Esophagus squamous epithelium (tissue), 5 donors: ENCODE data around the gene SH3PXD2A. TPM values are rescaled to one million over a fixed set of nuclear protein-coding genes. Genes with fewer than 3 reads are reported as not detected.
A peak's percentile ranks its signal among the peaks of the same experiment; 100 is the strongest.

Experiments
- DNase-seq: peaks from one replicate; lab custom pipeline; 2025; lab: John Stamatoyannopoulos, UW
- H3K27ac ChIP-seq, 4 donors: fragments of 200-600 bp; sonication (generic); one replicate each; pipeline ENCODE4 v1.5.1; 2016 to 2019; ENCODE audit warnings: mild to moderate bottlenecking in 1 of 4
- H3K27me3 ChIP-seq, 4 donors: fragments of 200-600 bp; sonication (generic); 1 replicate in 3 of 4; 2 replicates in 1 of 4; pipeline versions ENCODE4 v1.5.1 to v1.6.0; 2017 to 2021; ENCODE audit warnings: antibody characterized with exemption in 1 of 4
- H3K36me3 ChIP-seq, 3 donors: fragments of 200-600 bp; sonication (generic); one replicate each; pipeline ENCODE4 v1.5.1; 2016 to 2019
- H3K4me1 ChIP-seq, 3 donors: fragments of 200-600 bp; sonication (generic); one replicate each; pipeline ENCODE4 v1.5.1; 2017 to 2019
- H3K4me3 ChIP-seq, 4 donors: fragments of 200-600 bp; sonication (generic); 1 replicate in 3 of 4; 2 replicates in 1 of 4; pipeline ENCODE4 v1.5.1; 2016 to 2019; ENCODE audit warnings: mild to moderate bottlenecking in 2 of 4, moderate library complexity in 1 of 4
- H3K9me3 ChIP-seq, 3 donors: fragments of 200-600 bp; sonication (generic); one replicate each; pipeline ENCODE4 v1.5.1; 2016 to 2019
- CTCF ChIP-seq, 6 experiments: fragments of 450-650 bp in 4 of 6; fragments of 200-600 bp in 2 of 6; sonication (generic) in 2 of 6; IDR thresholded peaks; one replicate each; pipeline ENCODE4 v1.5.1; 2016 to 2019; ENCODE audit warnings: antibody characterized with exemption in 6 of 6, mild to moderate bottlenecking in 4 of 6, moderate library complexity in 4 of 6
- POLR2A ChIP-seq, 4 donors: fragments of 450-650 bp; IDR thresholded peaks; one replicate each; pipeline ENCODE4 v1.6.1; 2017; ENCODE audit warnings: antibody characterized with exemption in 4 of 4, mild to moderate bottlenecking in 4 of 4, moderate library complexity in 3 of 4
- WGBS, 2 donors: methylation state at CpG; one replicate each; pipeline ENCODE4 v1.1.5; 2018; 5-methylcytosine and 5-hydroxymethylcytosine counted together
- intact Hi-C: fragments of 100-400 bp; cut with DNase I; formaldehyde crosslinking; loops from one replicate; pipeline ENCODE4 v1.15.0; 2022
- total RNA-seq, 4 donors: library from RNA; depleted of rRNA; stranded (reverse); fragments of >200 nt; gene quantifications; one replicate each; pipeline ENCODE4 v1.1.0, GENCODE V29; 2016
- donor health status: DM: yes; HTN: yes; CAD: no.

The SH3PXD2A gene
- total RNA-seq, 4 donors from 2014 or later: 25.1 to 57.8 (median 42.7) TPM

DNA sequence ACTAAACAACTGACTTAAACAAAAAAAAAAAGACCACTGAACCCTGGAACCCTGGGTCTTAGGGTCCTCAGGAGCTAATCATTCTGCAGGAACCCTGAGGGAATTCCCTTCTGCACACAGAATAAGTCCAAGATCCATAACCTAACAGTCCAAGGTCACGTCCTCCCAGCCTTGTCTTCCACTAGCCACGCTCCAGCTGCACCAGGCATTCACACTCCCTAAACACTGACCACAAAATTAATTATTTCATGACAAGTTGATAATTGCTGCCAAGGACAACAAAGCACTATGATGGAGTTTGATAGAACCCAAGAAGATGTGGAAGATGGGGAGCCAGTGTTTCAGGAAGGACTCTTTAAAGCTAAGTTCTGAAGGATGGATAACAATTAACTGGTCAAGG lies 130.6 kb downstream of the SH3PXD2A start:
- intact Hi-C loops: no loop called here
- DNase-seq: no peak
- TF ChIP-seq POLR2A (IDR thresholded peaks at IDR 0.05): no peak
- no peaks in the 10 kb centered on the region for H3K9me3 ChIP-seq
- no peak overlapping the region for H3K27ac ChIP-seq
- H3K36me3 ChIP-seq: peaks cover 3 to 100% (median 28%) of the 10 kb centered on the region in 3 donors
- no peaks in the 10 kb centered on the region for H3K27me3 ChIP-seq
- H3K4me1 ChIP-seq: peaks cover 0 to 28% (median 4%) of the 10 kb centered on the region in 3 donors
- WGBS, 2 donors: 71 to 74% methylated on average over 2 of the region's 2 CpGs
- H3K4me3 ChIP-seq: no peak overlapping the region

GRCh38 chr10:103724074-103724473 lies 131.3 kb downstream of the SH3PXD2A start:
- Histone ChIP-seq H3K4me3 (no peak overlapping the region), H3K9me3 (no peaks in the 10 kb centered on the region), H3K4me1 (peaks cover 0 to 35% (median 4%) of the 10 kb centered on the region in 3 donors), H3K36me3 (peaks cover 3 to 99% (median 28%) of the 10 kb centered on the region in 3 donors), H3K27ac (no peak overlapping the region), H3K27me3 (no peaks in the 10 kb centered on the region)
- no peak for TF ChIP-seq POLR2A (IDR thresholded peaks at IDR 0.05)
- intact Hi-C loops: no loop called here
- DNase-seq: no peak
- WGBS, 2 donors: 94 to 100% methylated on average over 2 of the region's 8 CpGs

DNA sequence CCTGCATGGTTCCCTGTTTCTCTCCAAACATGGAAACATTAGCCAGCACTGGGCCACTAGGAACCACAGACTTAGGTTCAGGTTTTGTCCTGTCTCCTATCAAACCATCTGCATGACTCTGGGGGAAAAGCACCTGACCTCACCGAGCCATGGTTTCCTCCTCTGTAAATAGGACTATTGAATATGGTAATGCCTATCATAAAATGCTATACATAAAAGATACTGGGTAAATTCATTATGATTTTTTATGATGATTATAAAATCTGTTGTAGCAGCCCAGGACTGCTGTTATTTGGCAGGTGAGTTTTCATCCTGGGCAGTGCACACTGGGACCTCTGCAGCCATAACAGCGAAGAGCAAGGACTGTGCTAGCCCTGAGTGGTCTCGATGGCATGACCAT lies 131.8 kb downstream of the SH3PXD2A start:
- intact Hi-C loops: no loop called here
- Histone ChIP-seq H3K9me3 (no peaks in the 10 kb centered on the region), H3K27ac (no peak overlapping the region), H3K4me3 (no peak overlapping the region), H3K4me1 (peaks cover under 1 to 40% (median 4%) of the 10 kb centered on the region in 3 donors), H3K36me3 (peaks cover 3 to 99% (median 28%) of the 10 kb centered on the region in 3 donors), H3K27me3 (no peaks in the 10 kb centered on the region)
- 76 to 77% methylated on average over 3 of the region's 3 CpGs for WGBS, 2 donors
- no peak for TF ChIP-seq CTCF (IDR thresholded peaks at IDR 0.05)
- TF ChIP-seq POLR2A (IDR thresholded peaks at IDR 0.05): no peak
- no peak for DNase-seq

- DNase-seq: no peak
- intact Hi-C loops: no loop called here
- Histone ChIP-seq H3K36me3 (peaks cover 3 to 94% (median 28%) of the 10 kb centered on the region in 3 donors), H3K4me1 (peaks cover 9 to 44% (median 9%) of the 10 kb centered on the region in 3 donors), H3K27ac (no peak overlapping the region), H3K4me3 (no peak overlapping the region), H3K27me3 (no peaks in the 10 kb centered on the region), H3K9me3 (no peaks in the 10 kb centered on the region)
- WGBS, 2 donors: 71 to 85% methylated on average over 5 of the region's 7 CpGs
- TF ChIP-seq CTCF (IDR thresholded peaks at IDR 0.05) (no peak), POLR2A (IDR thresholded peaks at IDR 0.05) (no peak)
These were observed 132.7 kb downstream of the SH3PXD2A start for GRCh38 chr10:103722632-103723031.

DNA sequence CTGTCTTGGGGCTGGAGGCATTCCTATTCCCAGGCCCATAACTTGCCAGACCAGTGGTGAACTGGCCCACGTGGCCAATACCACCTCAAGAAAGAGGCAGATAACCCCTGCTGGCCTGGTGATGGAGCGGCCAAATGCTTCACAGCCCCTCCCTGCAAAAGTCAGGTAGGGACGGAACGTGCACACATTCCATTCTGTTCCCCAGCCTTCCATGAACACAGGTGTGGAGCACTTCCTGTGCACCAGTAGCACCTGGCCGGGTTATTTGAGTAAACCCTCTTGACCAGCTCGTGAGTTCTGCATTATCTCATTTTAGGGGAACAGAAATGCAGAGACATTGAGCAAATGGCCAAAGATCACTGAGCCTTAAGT lies 134.4 kb downstream of the SH3PXD2A start:
- H3K4me3 ChIP-seq: no peak overlapping the region
- H3K27me3 ChIP-seq: no peaks in the 10 kb centered on the region
- H3K36me3 ChIP-seq: peaks cover 3 to 77% (median 28%) of the 10 kb centered on the region in 3 donors
- TF ChIP-seq POLR2A (IDR thresholded peaks at IDR 0.05): no peak
- H3K27ac ChIP-seq: peak overlapping the region in 2 of 4 donors; percentile 84 to 90
- H3K4me1 ChIP-seq: peaks cover 23 to 54% (median 25%) of the 10 kb centered on the region in 3 donors
- no CpG with 5 or more reads among the region's 6 CpGs for whole genome bisulfite sequencing, 2 donors
- no peak for DNase-seq
- no peaks in the 10 kb centered on the region for H3K9me3 ChIP-seq
- intact Hi-C loops: no loop called here

GRCh38 chr10:103720328-103720963 lies 134.9 kb downstream of the SH3PXD2A start:
- TF ChIP-seq CTCF (IDR thresholded peaks at IDR 0.05) (no peak), POLR2A (IDR thresholded peaks at IDR 0.05) (no peak)
- no peak for DNase-seq

More at GRCh38 chr10:103720328-103720963, 134.9 kb downstream of the SH3PXD2A start:
- 70 to 76% methylated on average over 9 to 15 of the region's 17 CpGs for WGBS, 2 donors
- Histone ChIP-seq H3K36me3 (peaks cover 3 to 72% (median 28%) of the 10 kb centered on the region in 3 donors), H3K4me3 (no peak overlapping the region), H3K9me3 (no peaks in the 10 kb centered on the region), H3K27me3 (no peaks in the 10 kb centered on the region), H3K4me1 (peaks cover 28 to 59% (median 28%) of the 10 kb centered on the region in 3 donors), H3K27ac (peak overlapping the region in 3 of 4 donors; percentile 12 to 90 (median 84))
- intact Hi-C loops: no loop called here
